ENCODE data around the gene ARHGAP15.

DNA sequence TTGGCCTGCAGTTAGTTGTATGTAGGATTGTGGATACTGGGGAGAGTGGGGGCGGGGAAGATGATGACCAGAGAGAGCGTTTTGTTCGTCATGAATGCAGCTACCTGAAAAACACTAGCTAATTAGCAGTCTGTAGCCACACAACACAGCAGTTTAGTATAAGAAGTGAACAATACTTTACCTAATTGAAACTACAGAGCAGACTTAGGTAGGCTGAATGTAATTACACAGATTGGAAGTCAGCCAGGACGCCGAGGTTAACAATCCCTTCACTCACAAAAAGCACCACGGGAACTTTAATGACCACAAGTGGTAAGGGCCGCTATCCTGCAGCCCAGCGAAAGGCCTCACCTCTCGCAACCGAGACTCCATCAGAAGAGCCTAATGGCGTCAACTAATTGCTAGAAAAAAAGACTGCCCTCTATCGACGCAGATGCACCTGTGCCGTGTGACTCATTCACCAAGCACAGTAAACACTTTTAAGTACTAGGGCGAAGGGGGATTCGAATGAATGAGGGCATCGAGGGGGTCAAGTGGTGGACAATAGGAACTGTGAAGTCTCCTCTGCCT is 591.0 kb downstream of the ARHGAP15 start:
- no peak for TF ChIP-seq EZH2 (optimal IDR thresholded peaks at IDR 0.05; ENCODE audit: low read depth, low read length)
- TF ChIP-seq, protein P1, sequence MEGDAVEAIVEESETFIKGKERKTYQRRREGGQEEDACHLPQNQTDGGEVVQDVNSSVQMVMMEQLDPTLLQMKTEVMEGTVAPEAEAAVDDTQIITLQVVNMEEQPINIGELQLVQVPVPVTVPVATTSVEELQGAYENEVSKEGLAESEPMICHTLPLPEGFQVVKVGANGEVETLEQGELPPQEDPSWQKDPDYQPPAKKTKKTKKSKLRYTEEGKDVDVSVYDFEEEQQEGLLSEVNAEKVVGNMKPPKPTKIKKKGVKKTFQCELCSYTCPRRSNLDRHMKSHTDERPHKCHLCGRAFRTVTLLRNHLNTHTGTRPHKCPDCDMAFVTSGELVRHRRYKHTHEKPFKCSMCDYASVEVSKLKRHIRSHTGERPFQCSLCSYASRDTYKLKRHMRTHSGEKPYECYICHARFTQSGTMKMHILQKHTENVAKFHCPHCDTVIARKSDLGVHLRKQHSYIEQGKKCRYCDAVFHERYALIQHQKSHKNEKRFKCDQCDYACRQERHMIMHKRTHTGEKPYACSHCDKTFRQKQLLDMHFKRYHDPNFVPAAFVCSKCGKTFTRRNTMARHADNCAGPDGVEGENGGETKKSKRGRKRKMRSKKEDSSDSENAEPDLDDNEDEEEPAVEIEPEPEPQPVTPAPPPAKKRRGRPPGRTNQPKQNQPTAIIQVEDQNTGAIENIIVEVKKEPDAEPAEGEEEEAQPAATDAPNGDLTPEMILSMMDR (IDR thresholded peaks at IDR 0.05; ENCODE audit: low read length), result no peak
- TF ChIP-seq EZH2phosphoT487 (IDR thresholded peaks at IDR 0.05; ENCODE audit: low read length), result no peak

All from MM.1S (cell line).